HepG2 (cell line): ENCODE results near the gene P2RX6. TPM values are rescaled to one million over a fixed set of nuclear protein-coding genes. Genes with fewer than 3 reads are reported as not detected.

Experiments used
- ARID4A ChIP-seq: sonication (generic); formaldehyde crosslinking; IDR thresholded peaks from 2 replicates; pipeline ENCODE4 v1.5.0; 2020; ENCODE audit warnings: mild to moderate bottlenecking, missing genetic modification reagents, borderline replicate concordance
- ELK4 ChIP-seq: sonication (generic); formaldehyde crosslinking; IDR thresholded peaks from 2 replicates; pipeline ENCODE4 v1.9.0; 2021; ENCODE audit warnings: missing genetic modification reagents, borderline replicate concordance
- HHEX ChIP-seq: IDR thresholded peaks from 2 replicates; pipeline ENCODE4 v1.6.1; 2016; ENCODE audit warnings: control low read depth
- HNF1A ChIP-seq, 2 experiments: sonication (generic) in 1 of 2; formaldehyde crosslinking in 1 of 2; IDR thresholded peaks; 2 replicates each; pipeline versions ENCODE4 v1.4.0 to v1.6.1; 2016 to 2020; ENCODE audit warnings: borderline replicate concordance in 1 of 2, low read depth in 1 of 2, mild to moderate bottlenecking in 1 of 2, missing genetic modification reagents in 1 of 2
- HNRNPH1 ChIP-seq: fragments of 200-400 bp; formaldehyde crosslinking; optimal IDR thresholded peaks from 2 replicates; pipeline ENCODE3; 2017; ENCODE audit warnings: mild to moderate bottlenecking, low read depth, low read length
- HNRNPL ChIP-seq: fragments of 200-400 bp; formaldehyde crosslinking; IDR thresholded peaks from 2 replicates; pipeline ENCODE4 v1.6.1; 2017; ENCODE audit warnings: mild to moderate bottlenecking, low read depth, low read length
- LCORL ChIP-seq, 2 experiments: fragments of 450-650 bp in 1 of 2; sonication (generic) in 1 of 2; formaldehyde crosslinking in 1 of 2; IDR thresholded peaks; 2 replicates each; pipeline versions ENCODE4 v1.5.0 to v1.6.1; 2017 to 2020; ENCODE audit warnings: antibody characterized with exemption in 1 of 2, missing genetic modification reagents in 1 of 2
- RFX3 ChIP-seq: IDR thresholded peaks from 2 replicates; pipeline ENCODE4 v1.6.1; 2016; ENCODE audit warnings: missing biosample characterization, missing genetic modification reagents
- SALL2 ChIP-seq: sonication (generic); formaldehyde crosslinking; IDR thresholded peaks from 2 replicates; pipeline ENCODE4 v1.8.1; 2023; ENCODE audit warnings: mild to moderate bottlenecking, missing genetic modification reagents, inconsistent platforms
- SP4 ChIP-seq: sonication (generic); formaldehyde crosslinking; IDR thresholded peaks from 2 replicates; pipeline ENCODE4 v1.8.1; 2023; ENCODE audit warnings: mild to moderate bottlenecking, missing genetic modification reagents
- SRSF9 ChIP-seq: fragments of 200-400 bp; formaldehyde crosslinking; IDR thresholded peaks from 2 replicates; pipeline ENCODE4 v1.6.1; 2018; ENCODE audit warnings: borderline replicate concordance, mild to moderate bottlenecking, low read depth, low read length; ENCODE audit not compliant: insufficient read depth, poor library complexity, severe bottlenecking
- ZFP36L1 ChIP-seq: sonication (generic); formaldehyde crosslinking; IDR thresholded peaks from 2 replicates; pipeline ENCODE4 v1.8.0; 2022; ENCODE audit warnings: mild to moderate bottlenecking, missing genetic modification reagents, moderate library complexity
- ZFY ChIP-seq: sonication (generic); formaldehyde crosslinking; IDR thresholded peaks from 2 replicates; pipeline ENCODE4 v1.4.0; 2020; ENCODE audit warnings: missing genetic modification reagents
- ZMAT5 ChIP-seq: sonication (generic); formaldehyde crosslinking; IDR thresholded peaks from 2 replicates; pipeline ENCODE4 v1.5.0; 2020; ENCODE audit warnings: mild to moderate bottlenecking, low read depth, missing genetic modification reagents, borderline replicate concordance
- ZNF34 ChIP-seq: sonication (generic); formaldehyde crosslinking; IDR thresholded peaks from 2 replicates; pipeline ENCODE4 v1.4.0; 2020; ENCODE audit warnings: mild to moderate bottlenecking, missing genetic modification reagents, borderline replicate concordance
- ZNF672 ChIP-seq: sonication (generic); formaldehyde crosslinking; IDR thresholded peaks from 2 replicates; pipeline ENCODE4 v1.8.1; 2022; ENCODE audit warnings: missing genetic modification reagents
- ZSCAN12 ChIP-seq: sonication (generic); formaldehyde crosslinking; IDR thresholded peaks from 2 replicates; pipeline ENCODE4 v1.9.0; 2021; ENCODE audit warnings: mild to moderate bottlenecking, missing genetic modification reagents
- polyA plus RNA-seq, 8 experiments: library from polyadenylated mRNA; depleted of rRNA in 3 of 8; stranded (reverse) in 7 of 8; unstranded in 1 of 8; fragments of >200 nt; fragmentation: Illumina TruSeq in 4 of 8; extraction: Trizol in 4 of 8; gene quantifications; 2 replicates each; pipeline versions ENCODE4 v1.2.1 to v1.2.3, GENCODE V29; 2011 to 2016; ENCODE audit warnings: low read depth in 4 of 8, missing spikeins in 1 of 8, mixed read lengths in 1 of 8; ENCODE audit not compliant: insufficient read depth in 1 of 8
- total RNA-seq, 5 experiments: library from RNA; depleted of rRNA; stranded (reverse); fragments of >200 nt; fragmentation: Illumina TruSeq; extraction: Trizol; gene quantifications; 2 replicates each; pipeline ENCODE4 v1.2.3, GENCODE V29; 2016; ENCODE audit warnings: low read depth in 1 of 5

Gene P2RX6
- total and polyA plus RNA-seq, 2 of the 13 experiments (the other 11 are each of a cell fraction or from before 2014, with no cell fraction given) = 0.04 to 0.12 TPM

- TF ChIP-seq ARID4A (CRISPR knock-in tag) (peak; percentile 90), RFX3 (no peak), HNRNPH1 (peak; percentile 21), ZSCAN12 (CRISPR knock-in tag) (no peak; the same call in 1 of the 2 replicates), ZMAT5 (peak; percentile 74; the same call in 1 of the 2 replicates), SALL2 (CRISPR knock-in tag) (peak; percentile 51; the same call in 1 of the 2 replicates), SP4 (CRISPR knock-in tag) (peak; percentile 77), ZFY (CRISPR knock-in tag) (peak; percentile 75), HNF1A (IDR thresholded peaks at IDR 0.05; ENCODE audit: low read depth) (no peak), HNF1A (CRISPR knock-in tag; IDR thresholded peaks at IDR 0.05; ENCODE audit: borderline replicate concordance) (no peak; the same call in 1 of the 2 replicates), SRSF9 (no peak), ZFP36L1 (CRISPR knock-in tag) (peak; percentile 61), HNRNPL (0 out of 2 replicates have a peak, but pooled peaks have one; percentile 42), LCORL (IDR thresholded peaks at IDR 0.05) (no peak), LCORL (CRISPR knock-in tag; IDR thresholded peaks at IDR 0.05) (peak; percentile 44; the same call in 1 of the 2 replicates), HHEX (no peak), ZNF672 (no peak), ELK4 (CRISPR knock-in tag) (no peak; the same call in 1 of the 2 replicates), ZNF34 (CRISPR knock-in tag) (no peak)
These were observed 13.2 kb upstream of the P2RX6 start, which contains the start of gene THAP7 (continued) for GRCh38 chr22:21001601-21002325.
